ENCODE measurements around the gene CYGB. TPM values are rescaled to one million over a fixed set of nuclear protein-coding genes. Genes with fewer than 3 reads are reported as not detected.

The CYGB gene
- 10 to 100 TPM in 2 of 4 donors, 1 to 10 TPM in 2; 2.8 to 18.2 (median 10.4) TPM for total RNA-seq

GRCh38 chr17:76537578-76538280 is at the start of gene CYGB:
TSS of gene CYGB (minus strand) at chr17:76537709. CDS start at chr17:76537542, 167 bp downstream.
- Histone ChIP-seq H3K36me3 (no peaks in the 10 kb centered on the region), H3K9me3 (no peaks in the 10 kb centered on the region), H3K4me1 (peaks cover 51% of the 10 kb centered on the region), H3K27me3 (peaks cover 6% of the 10 kb centered on the region), H3K4me3 (peak within 1 kb of the TSS; percentile 56), H3K27ac (peak within 1 kb of the TSS; percentile 57)
- WGBS: 0% methylated on average over 3 of the region's 95 CpGs
- TF ChIP-seq POLR2A (IDR thresholded peaks at IDR 0.05) (peak in 1 of 2 donors; percentile 23), CTCF (IDR thresholded peaks at IDR 0.05) (no peak), EP300 (IDR thresholded peaks at IDR 0.05) (no peak)
- DNase-seq (ENCODE audit: low spot score in 2 of 2): no peak

DNA sequence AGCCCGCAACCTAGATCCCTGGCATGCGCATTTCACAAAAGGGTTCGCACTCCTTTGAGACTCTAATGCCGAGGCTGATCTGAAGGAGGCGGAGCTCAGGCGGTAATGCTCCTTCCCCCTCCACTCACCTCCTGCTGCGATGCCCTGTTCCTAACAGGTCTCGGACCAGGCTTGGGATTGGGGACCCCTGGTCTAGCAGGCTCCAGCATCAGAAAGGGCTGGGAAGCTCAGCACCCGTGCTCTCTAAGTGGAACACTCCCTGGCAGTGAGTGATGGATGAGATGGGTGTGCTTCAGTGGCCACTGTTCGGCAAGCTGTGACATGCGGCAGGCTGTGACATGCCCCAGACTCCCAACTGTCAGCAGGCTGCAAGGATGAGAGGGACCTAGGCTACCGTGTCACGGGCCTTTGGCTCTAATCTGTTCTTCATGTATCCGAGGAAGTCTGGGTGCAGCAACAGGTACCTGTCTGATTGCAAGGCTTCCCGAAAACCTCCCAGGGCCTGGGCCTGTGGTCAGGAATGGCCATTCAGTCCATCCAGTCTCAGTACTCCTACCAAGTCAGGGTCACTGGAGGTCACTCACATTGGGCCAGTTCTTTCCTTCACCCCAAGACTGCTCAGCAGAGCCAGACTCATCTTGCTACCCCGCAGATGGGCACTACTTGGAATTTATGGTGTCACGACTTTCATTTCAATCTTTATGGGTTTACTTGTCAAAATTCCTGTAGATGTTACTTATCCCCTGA is 49.4 kb upstream of the CYGB start:
- no peaks in the 10 kb centered on the region for H3K36me3 ChIP-seq
- peak overlapping the region; percentile 90 for H3K4me3 ChIP-seq
- H3K4me1 ChIP-seq: peaks cover 40% of the 10 kb centered on the region
- TF ChIP-seq POLR2AphosphoS5 (IDR thresholded peaks at IDR 0.05) (peak in 1 of 3 donors; percentile 8), CTCF (IDR thresholded peaks at IDR 0.05) (no peak)
- no peaks in the 10 kb centered on the region for H3K27me3 ChIP-seq
- DNase-seq (ENCODE audit: low spot score in 2 of 2): no peak
- 29% methylated on average over 13 of the region's 17 CpGs for WGBS
- H3K27ac ChIP-seq: peak overlapping the region; percentile 96
- H3K9me3 ChIP-seq: no peaks in the 10 kb centered on the region

GRCh38 chr17:76585649-76586593 is 48.4 kb upstream of the CYGB start, which contains the start of gene ST6GALNAC2:
TSS of gene ST6GALNAC2 (minus strand) at chr17:76585860. CDS start at chr17:76585808, 52 bp downstream.
- Histone ChIP-seq H3K27me3 (no peaks in the 10 kb centered on the region), H3K4me1 (peaks cover 49% of the 10 kb centered on the region), H3K9me3 (no peaks in the 10 kb centered on the region), H3K4me3 (peak within 1 kb of the TSS; percentile 90), H3K36me3 (no peaks in the 10 kb centered on the region), H3K27ac (peak within 1 kb of the TSS; percentile 96)
- peak in 1 of 2 donors; percentile 28 for TF ChIP-seq POLR2A (IDR thresholded peaks at IDR 0.05)
- peak in 1 of 2 donors; percentile 58 for TF ChIP-seq CTCF (IDR thresholded peaks at IDR 0.05)
- no peak for TF ChIP-seq EP300 (IDR thresholded peaks at IDR 0.05)
- no peak for DNase-seq (ENCODE audit: low spot score in 2 of 2)
- WGBS: 5% methylated on average over 4 of the region's 84 CpGs

GRCh38 chr17:76585033-76585648 is 47.6 kb upstream of the CYGB start:
- DNase-seq (ENCODE audit: low spot score in 2 of 2): peak in 1 of 2 donors; percentile 84
- peak overlapping the region; percentile 96 for H3K27ac ChIP-seq
- TF ChIP-seq EP300 (IDR thresholded peaks at IDR 0.05) (no peak), POLR2AphosphoS5 (IDR thresholded peaks at IDR 0.05) (no peak), POLR2A (IDR thresholded peaks at IDR 0.05) (no peak), CTCF (IDR thresholded peaks at IDR 0.05) (no peak)
- no peaks in the 10 kb centered on the region for H3K36me3 ChIP-seq
- peak overlapping the region; percentile 90 for H3K4me3 ChIP-seq
- no peaks in the 10 kb centered on the region for H3K9me3 ChIP-seq
- no peaks in the 10 kb centered on the region for H3K27me3 ChIP-seq
- peaks cover 49% of the 10 kb centered on the region for H3K4me1 ChIP-seq
- WGBS: 1% methylated on average over 22 of the region's 62 CpGs
